GM19324 (cell line): Measurements from ENCODE around the gene CELF2.

ENCODE experiments used
- ATAC-seq: cut with Tn5 transposase; IDR thresholded peaks from one replicate; pipeline ENCODE4 v1.9.1; 2021; ENCODE audit warnings: mild to moderate bottlenecking, moderate library complexity; ENCODE audit not compliant: unreplicated experiment, low FRiP score

The CELF2 gene

GRCh38 chr10:11208908-11209829, 191.5 kb downstream of the CELF2 start:
- peak; percentile 52 for ATAC-seq

- peak; percentile 29 for ATAC-seq
These were observed 192.1 kb downstream of the CELF2 start for GRCh38 chr10:11209830-11210181.

- ATAC-seq: no peak
These were observed 192.7 kb downstream of the CELF2 start for GRCh38 chr10:11210211-11210922.

GRCh38 chr10:11212288-11213085, 194.8 kb downstream of the CELF2 start:
- no peak for ATAC-seq

DNA sequence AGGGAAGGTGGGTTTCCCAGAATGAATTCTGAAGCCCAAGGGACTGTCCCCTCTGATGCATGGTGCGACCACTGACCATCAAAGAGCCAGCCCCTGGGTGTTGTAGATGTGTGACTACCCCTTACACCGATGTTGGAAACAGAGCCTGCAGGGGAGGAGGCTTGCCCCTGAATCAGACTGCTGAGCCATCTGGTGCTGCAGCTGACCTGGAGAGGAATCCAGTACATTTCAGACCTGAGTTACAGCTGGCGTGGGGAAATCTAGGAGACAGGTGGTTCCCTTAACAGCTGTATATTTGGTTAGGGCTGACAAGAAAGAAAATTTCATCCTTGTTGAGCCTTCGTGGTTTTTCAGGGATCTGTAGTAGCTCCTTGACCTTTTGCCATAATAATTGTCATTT, 195.5 kb downstream of the CELF2 start:
- ATAC-seq: no peak

- no peak for ATAC-seq
These were observed 196.7 kb downstream of the CELF2 start for GRCh38 chr10:11214407-11214806.

DNA sequence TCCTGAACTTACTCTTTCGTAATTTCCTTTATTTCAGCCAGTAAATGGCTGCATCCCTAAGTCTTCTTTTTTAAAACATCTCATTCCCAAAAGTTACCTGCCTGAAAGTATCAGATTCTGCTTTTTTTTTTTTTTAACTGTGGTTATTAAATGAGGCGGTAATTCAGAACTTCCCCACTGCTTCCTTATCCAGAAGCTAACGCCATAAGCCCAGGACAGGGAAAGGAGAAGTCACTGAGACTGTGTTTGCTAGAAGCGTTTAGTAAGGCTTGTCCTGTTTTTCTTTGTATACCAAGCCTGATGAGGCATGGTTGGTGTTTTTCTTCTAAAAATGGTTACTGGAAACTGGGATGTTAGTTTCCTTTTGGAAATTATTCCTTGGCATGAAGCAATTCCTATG, 197.8 kb downstream of the CELF2 start:
- ATAC-seq: no peak

DNA sequence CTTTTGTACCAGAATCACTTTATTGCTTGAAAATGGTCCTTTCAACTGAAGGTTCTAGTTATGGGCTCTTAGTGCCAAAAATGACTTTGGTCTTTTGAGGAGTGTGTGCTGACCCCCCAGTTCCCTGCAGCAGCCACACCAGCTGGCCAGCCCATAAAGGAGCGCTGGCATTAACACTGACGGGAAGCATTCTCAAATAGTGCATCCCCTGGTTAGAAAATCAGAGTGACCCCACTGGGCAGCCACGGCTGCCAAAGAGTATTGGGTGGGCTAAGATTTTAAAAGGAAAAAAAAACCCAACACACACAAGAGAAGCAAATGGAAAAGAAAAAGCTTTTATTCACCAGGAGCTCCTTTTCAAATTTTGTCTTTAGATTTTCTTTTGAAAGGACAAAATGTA, 199.8 kb downstream of the CELF2 start:
- no peak for ATAC-seq

GRCh38 chr10:11218395-11218794, 200.7 kb downstream of the CELF2 start:
- ATAC-seq: no peak

GRCh38 chr10:11219431-11219830, 201.8 kb downstream of the CELF2 start:
- ATAC-seq: no peak

DNA sequence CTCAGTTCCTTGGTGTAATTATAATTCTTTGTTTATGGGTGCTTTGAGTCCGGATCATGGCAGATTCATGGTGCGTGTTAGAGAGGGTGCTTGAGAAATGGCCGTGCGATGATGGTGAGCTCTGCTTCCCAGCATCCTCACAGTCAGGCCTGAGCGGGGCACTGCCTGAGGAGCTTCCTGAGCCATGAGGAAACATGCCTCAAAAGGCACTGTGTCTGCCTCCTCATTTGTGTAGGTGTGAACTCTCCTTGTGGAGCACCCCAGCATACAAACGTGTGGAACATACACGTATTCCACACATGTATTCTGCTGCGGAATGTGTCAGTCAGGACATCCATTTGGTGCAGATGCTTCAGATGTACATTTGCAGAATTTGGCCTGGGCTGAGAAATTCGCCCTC, 205.4 kb downstream of the CELF2 start:
- ATAC-seq: no peak

GRCh38 chr10:11223507-11224140, 206.0 kb downstream of the CELF2 start:
- ATAC-seq: no peak

- no peak for ATAC-seq
These were observed 206.6 kb downstream of the CELF2 start for GRCh38 chr10:11224321-11224720.

DNA sequence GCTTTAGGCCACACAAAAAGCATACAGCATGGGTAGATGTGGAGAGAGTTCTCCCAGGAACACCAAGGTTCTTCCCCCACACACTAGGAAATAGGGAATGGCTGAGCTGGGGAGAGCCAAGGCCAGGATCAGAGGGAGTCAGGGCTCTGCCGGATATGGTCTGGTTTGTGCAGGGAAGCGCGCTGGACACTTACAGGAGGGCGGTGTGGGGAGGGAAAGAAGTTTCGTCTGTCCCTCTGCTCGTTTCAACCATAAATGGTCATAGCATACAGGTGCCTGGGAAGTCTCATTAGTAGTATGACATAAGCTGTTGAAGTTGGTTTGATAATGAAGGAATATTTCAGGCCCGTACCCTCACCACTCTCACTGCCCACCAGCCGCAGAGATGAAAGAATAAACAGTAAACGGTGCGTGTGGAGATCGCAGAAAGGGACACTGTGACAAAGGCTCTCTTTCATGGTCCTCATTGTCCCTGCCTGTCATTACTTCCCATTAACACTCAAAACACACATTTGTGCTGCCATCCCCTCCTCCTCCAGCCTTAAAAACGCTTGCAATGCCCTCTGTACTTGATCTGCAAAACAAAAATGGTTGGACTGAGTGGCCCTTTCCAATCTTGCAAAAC, 207.2 kb downstream of the CELF2 start:
- ATAC-seq: no peak

GRCh38 chr10:11225935-11226334, 208.3 kb downstream of the CELF2 start:
- ATAC-seq: peak; percentile 36

DNA sequence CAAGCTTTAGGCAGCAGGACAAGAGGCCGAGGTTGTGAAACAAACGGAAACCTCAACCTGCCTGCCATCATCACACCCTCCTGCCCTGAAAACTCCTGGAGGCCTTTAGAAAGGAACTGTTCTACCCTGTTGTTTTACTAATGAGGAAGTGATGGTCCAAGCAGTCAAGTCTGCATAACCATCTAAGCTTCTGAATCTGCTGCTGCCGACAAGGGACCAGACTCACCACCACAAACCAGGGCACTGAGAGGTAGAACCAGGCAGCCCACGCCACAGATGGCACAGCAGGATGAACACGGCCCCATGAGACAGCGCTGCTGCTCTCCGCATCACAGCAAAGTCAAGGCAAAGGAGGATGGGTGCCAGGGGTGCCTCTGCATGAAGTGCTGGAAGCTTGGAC, 209.4 kb downstream of the CELF2 start:
- ATAC-seq: peak; percentile 43

- ATAC-seq: no peak
These were observed 212.2 kb downstream of the CELF2 start for GRCh38 chr10:11229893-11230292.

DNA sequence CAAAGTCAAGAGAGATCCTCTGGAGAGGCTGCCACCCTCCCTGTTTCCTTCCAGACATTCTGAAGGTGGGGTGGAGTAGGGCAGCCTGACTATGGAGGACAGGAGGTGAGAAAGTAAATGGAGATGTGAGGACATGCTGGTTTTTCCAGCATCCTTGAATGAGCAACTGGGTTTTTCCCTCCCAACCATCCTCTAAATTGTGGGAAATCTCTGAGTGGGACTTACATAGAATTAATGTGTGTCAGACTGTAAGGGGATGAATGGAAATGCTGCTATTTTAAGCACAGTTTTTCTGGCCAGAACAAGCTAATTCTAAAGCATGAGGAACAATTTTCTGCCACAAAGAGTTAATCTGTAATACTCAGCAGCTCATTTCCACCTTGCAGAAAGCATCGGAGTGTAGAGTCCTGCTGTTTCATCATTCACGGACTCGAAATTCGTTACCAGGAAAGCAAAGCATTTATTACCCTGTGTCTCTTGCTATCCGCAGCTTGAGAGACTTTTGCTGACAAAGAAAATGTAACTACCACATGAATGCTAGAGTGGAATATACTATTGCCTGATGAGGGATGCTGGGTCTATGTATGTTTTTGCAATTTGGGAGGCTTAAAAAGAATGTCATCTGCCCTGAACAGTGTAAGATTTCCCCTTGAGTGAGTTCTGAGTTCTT, 213.0 kb downstream of the CELF2 start:
- no peak for ATAC-seq

DNA sequence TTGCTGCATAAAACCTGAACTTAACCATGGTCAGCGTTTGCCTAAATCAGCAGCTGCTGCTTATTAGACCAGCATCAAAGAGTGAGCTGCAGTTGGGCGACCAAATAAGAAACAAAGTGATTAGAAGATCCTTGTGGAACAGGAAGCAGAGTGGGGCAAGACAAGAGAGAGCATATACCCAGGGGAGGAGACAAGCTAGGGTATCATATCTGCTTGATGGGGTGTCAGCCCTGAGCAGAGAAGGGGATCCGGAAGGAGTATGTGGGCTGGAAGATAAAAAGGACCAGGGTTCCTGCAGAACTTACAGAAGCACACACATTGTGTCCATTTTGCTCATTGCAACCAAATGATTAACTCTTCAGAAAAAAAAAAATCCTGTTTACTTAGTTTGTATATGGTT, 213.6 kb downstream of the CELF2 start:
- ATAC-seq: no peak
